Eye (tissue), 1 donor: ENCODE results near the gene SCYL3.
A peak's percentile ranks its signal among the peaks of the same experiment; 100 is the strongest.

Experiments
- DNase-seq: peaks from one replicate; pipeline ENCODE4 v3.0.0-alpha.2; 2015

The SCYL3 gene

DNA sequence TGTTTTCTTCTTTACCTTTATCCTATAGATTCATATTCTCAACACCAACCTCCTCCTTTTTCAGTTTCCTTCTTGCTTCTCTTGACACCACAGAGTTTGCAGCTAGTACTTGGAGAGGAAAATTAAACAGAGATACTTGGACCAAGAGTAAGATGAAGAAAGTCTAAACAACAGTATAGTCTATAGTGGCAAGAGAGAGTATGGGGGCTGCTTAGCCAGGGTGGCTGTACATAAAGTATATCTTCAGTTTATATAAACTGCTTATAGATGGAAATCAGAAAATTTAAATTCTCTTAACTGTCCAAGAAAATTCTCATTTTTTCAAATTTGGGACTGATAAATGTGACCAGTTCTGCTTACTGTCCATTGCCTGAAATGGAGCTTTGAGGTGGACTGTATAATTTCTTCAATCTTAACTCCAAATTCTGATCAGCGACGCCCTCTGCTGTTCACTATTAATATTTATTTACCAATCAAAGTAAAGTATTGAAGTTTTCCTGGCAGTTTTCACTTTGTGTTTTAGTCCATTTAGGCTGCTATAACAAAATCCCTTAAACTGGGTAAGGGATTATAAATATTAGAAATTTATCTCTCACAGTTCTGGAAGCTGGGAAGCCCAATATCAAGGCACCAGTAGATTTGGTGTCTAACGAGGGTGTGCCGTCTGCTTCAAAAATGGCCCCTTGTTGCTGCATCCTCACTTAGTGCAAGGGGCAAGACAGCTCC lies 84.2 kb downstream of the SCYL3 start:
- peak; percentile 71 for DNase-seq

GRCh38 chr1:169804941-169805340 lies 88.8 kb downstream of the SCYL3 start:
- no peak for DNase-seq

DNA sequence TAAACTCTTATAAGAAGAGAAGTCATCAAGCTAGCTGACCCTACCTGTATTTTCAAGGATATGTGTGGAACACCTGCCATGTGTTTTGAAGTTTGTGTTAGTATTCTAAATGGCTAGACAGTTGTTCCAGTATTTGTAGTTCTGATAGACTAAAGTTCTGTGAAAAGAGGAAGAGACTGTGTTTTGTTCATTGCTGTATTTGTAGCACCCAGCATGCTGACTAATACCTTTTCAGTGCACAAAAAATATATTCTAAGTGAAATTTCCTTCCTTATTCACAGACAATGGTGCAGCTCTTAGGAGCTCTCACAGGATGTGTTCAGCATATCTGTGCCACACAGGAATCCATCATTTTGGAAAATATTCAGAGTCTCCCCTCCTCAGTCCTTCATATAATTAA lies 90.8 kb downstream of the SCYL3 start:
- DNase-seq, result no peak
